Endothelial cell of umbilical vein (primary cell): ENCODE data around the gene TOP1. TPM values are rescaled to one million over a fixed set of nuclear protein-coding genes. Genes with fewer than 3 reads are reported as not detected.

Source experiments
- BruUV-seq: library from RNA; stranded (reverse); fragments of 400-500 nt; replicated peaks from 2 replicates; lab custom pipeline; 2021; lab: Mats Ljungman, UMichigan
- CTCF ChIA-PET: fragments of 300-600, 350-600 bp; sonication (Branson Sonifier 250); formaldehyde crosslinking; loops from one replicate; lab custom pipeline; 2021; ENCODE audit warnings: antibody characterized with exemption, inconsistent platforms; lab: Charles Lee
- POLR2A ChIA-PET: fragments of 300-600, 350-600 bp; sonication (Branson Sonifier 250); formaldehyde crosslinking; loops from one replicate; lab custom pipeline; 2021; ENCODE audit warnings: antibody characterized with exemption, inconsistent platforms; lab: Charles Lee
- DNase-seq: peaks from one replicate; pipeline ENCODE4 v3.0.0-alpha.2; 2011; ENCODE audit warnings: low read depth, low spot score
- FAIRE-seq: peaks from 2 replicates; lab custom pipeline; 2011; peaks lifted over from hg19 to GRCh38; lab: Jason Lieb, UNC
- H2AFZ ChIP-seq: 2 replicates; pipeline ENCODE4 v1.6.0; 2012; ENCODE audit warnings: low read depth, low read length, control low read depth, inconsistent platforms
- H3K27ac ChIP-seq: 2 replicates; pipeline ENCODE4 v1.5.1; 2011; ENCODE audit warnings: low read depth, mild to moderate bottlenecking, control low read depth, low read length, moderate library complexity; ENCODE audit not compliant: insufficient read depth
- H3K27me3 ChIP-seq, 2 experiments: 2 replicates each; pipeline versions ENCODE4 v1.6.0 to v1.6.1; 2011; ENCODE audit warnings: low read length in 2 of 2, mixed read lengths in 1 of 2; ENCODE audit not compliant: control insufficient read depth in 2 of 2, insufficient read depth in 2 of 2
- H3K36me3 ChIP-seq, 2 experiments: 2 replicates in 1 of 2; 3 replicates in 1 of 2; pipeline ENCODE4 v1.5.1; 2011; ENCODE audit warnings: low read length in 2 of 2, mild to moderate bottlenecking in 1 of 2, moderate library complexity in 1 of 2; ENCODE audit not compliant: control insufficient read depth in 2 of 2, insufficient read depth in 2 of 2; ENCODE audit errors: extremely low read depth in 1 of 2
- H3K4me1 ChIP-seq: 3 replicates; pipeline ENCODE4 v1.5.1; 2011; ENCODE audit warnings: mild to moderate bottlenecking, low read length; ENCODE audit not compliant: control insufficient read depth, insufficient read depth; ENCODE audit errors: extremely low read depth
- H3K4me2 ChIP-seq: 2 replicates; pipeline ENCODE4 v1.6.1; 2011; ENCODE audit warnings: low read length, control low read depth, mixed read lengths; ENCODE audit not compliant: insufficient read depth
- H3K4me3 ChIP-seq, 3 experiments: fragments of 200-600 bp in 1 of 3; sonication (generic), shearing (Covaris generic) in 1 of 3; replicated peaks in 1 of 3; 2 replicates each; pipeline ENCODE4 v1.5.1; 2011 to 2016; ENCODE audit warnings: control low read depth in 3 of 3, low read length in 3 of 3, mild to moderate bottlenecking in 2 of 3, inconsistent platforms in 1 of 3, low read depth in 1 of 3, moderate library complexity in 1 of 3; ENCODE audit not compliant: insufficient read depth in 1 of 3
- H3K79me2 ChIP-seq: 2 replicates; pipeline ENCODE4 v1.6.0; 2012; ENCODE audit warnings: low read length, inconsistent platforms; ENCODE audit not compliant: control insufficient read depth, insufficient read depth
- H3K9ac ChIP-seq: replicated peaks from 2 replicates; pipeline ENCODE3; 2011; ENCODE audit warnings: low read length, control low read depth; ENCODE audit not compliant: insufficient read depth; ENCODE audit errors: extremely low read depth
- H3K9me1 ChIP-seq: replicated peaks from 3 replicates; pipeline ENCODE4 v1.6.0; 2011; ENCODE audit warnings: mild to moderate bottlenecking, low read length; ENCODE audit not compliant: control insufficient read depth, insufficient read depth; ENCODE audit errors: extremely low read depth
- H3K9me3 ChIP-seq: replicated peaks from 2 replicates; pipeline ENCODE4 v1.5.1; 2012; ENCODE audit warnings: low read length, inconsistent platforms; ENCODE audit not compliant: control insufficient read depth, insufficient read depth
- H4K20me1 ChIP-seq: replicated peaks from 2 replicates; pipeline ENCODE3; 2011; ENCODE audit warnings: mild to moderate bottlenecking, low read length; ENCODE audit not compliant: control insufficient read depth, insufficient read depth; ENCODE audit errors: extremely low read depth
- EZH2 ChIP-seq: IDR thresholded peaks from 2 replicates; pipeline ENCODE4 v1.6.1; 2012; ENCODE audit warnings: borderline replicate concordance, low read depth, mild to moderate bottlenecking, moderate library complexity, low read length, inconsistent platforms; ENCODE audit not compliant: severe bottlenecking
- FOS ChIP-seq: IDR thresholded peaks from 2 replicates; pipeline ENCODE4 v1.6.1; 2011; ENCODE audit warnings: mild to moderate bottlenecking, low read length, moderate library complexity, borderline replicate concordance; ENCODE audit not compliant: insufficient read depth
- GATA2 ChIP-seq: IDR thresholded peaks from 2 replicates; pipeline ENCODE4 v1.7.0; 2011; ENCODE audit warnings: low read depth, mild to moderate bottlenecking, moderate library complexity, mixed read lengths, low read length; ENCODE audit not compliant: insufficient read length, insufficient read depth
- JUN ChIP-seq: IDR thresholded peaks from 2 replicates; pipeline ENCODE4 v1.6.1; 2011; ENCODE audit warnings: borderline replicate concordance, low read depth; ENCODE audit not compliant: insufficient read length, insufficient read depth
- MYC ChIP-seq: IDR thresholded peaks from one replicate; pipeline ENCODE4 v1.6.1; 2011; ENCODE audit warnings: mild to moderate bottlenecking, low read depth, low read length
- POLR2A ChIP-seq: IDR thresholded peaks from 2 replicates; pipeline ENCODE4 v1.6.1; 2012; ENCODE audit warnings: low read depth, mild to moderate bottlenecking, control low read depth, low read length
- POLR2AphosphoS5 ChIP-seq: IDR thresholded peaks from 2 replicates; pipeline ENCODE4 v1.6.1; 2012; ENCODE audit warnings: low read depth, mild to moderate bottlenecking, control low read depth, low read length, moderate library complexity; ENCODE audit not compliant: insufficient read depth
- dilution Hi-C: fragments of 300-500 bp; cut with MboI; formaldehyde crosslinking; loops from one replicate; pipeline ENCODE4 v1.15.0; 2019; ENCODE audit warnings: low sequenced_read_pairs; ENCODE audit not compliant: extremely low pct_ligation_motif_present
- intact Hi-C: fragments of 100-400 bp; cut with micrococcal nuclease; formaldehyde crosslinking; loops from one replicate; pipeline ENCODE4 v1.10.0; 2022
- polyA plus RNA-seq, 4 experiments: library from polyadenylated mRNA; depleted of rRNA in 3 of 4; stranded (reverse) in 3 of 4; unstranded in 1 of 4; fragments of >200 nt; gene quantifications; 2 replicates each; pipeline versions ENCODE4 v1.2.1 to v1.2.3, GENCODE V29; 2011 to 2012; ENCODE audit warnings: missing spikeins in 1 of 4
- total RNA-seq: library from RNA; stranded (reverse); gene quantifications from 2 replicates; pipeline ENCODE4 v1.2.3, GENCODE V29; 2021
- TF ChIP-seq, protein P1 (sequence below): IDR thresholded peaks from 2 replicates; pipeline ENCODE4 v1.6.1; 2011; ENCODE audit not compliant: insufficient read depth, insufficient read length
- TF ChIP-seq, protein P2 (sequence below), 2 donors: IDR thresholded peaks; 1 replicate in 1 of 2; 2 replicates in 1 of 2; pipeline ENCODE4 v1.5.1; 2011; ENCODE audit warnings: low read length in 2 of 2, mild to moderate bottlenecking in 2 of 2, moderate library complexity in 2 of 2, control low read depth in 1 of 2, inconsistent platforms in 1 of 2, low read depth in 1 of 2; ENCODE audit not compliant: insufficient read depth in 1 of 2; ENCODE audit errors: extremely low read depth in 1 of 2

Gene TOP1
- total and polyA plus RNA-seq, 2 donors (not counting 3 experiments of a cell fraction or from before 2014, with no cell fraction given): 7.0 to 77.4 TPM

DNA sequence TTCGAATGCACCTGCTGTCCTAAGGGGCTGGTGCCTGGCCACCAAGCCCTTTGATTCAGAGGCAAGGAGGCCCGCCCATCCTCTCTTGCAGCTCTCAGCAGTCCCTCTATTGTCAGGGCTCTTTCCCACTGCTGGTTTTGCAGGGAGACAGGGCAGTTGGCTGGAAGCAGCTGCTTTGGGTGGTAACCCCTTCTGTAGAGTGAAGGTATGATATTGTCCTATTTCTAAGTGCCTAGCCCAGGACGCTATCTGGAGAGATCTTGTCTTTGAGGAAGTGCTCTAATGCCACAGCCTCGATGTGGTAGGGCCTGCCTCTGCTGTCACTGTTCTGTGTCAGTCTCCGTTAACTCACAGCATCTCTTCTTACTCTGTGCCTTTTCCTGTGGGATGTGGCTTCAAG lies 114.3 kb downstream of the TOP1 start:
- TF ChIP-seq FOS (no peak), POLR2AphosphoS5 (no peak), JUN (no peak), POLR2A (no peak), EZH2 (no peak), GATA2 (no peak), MYC (no peak)
- TF ChIP-seq, protein P1, sequence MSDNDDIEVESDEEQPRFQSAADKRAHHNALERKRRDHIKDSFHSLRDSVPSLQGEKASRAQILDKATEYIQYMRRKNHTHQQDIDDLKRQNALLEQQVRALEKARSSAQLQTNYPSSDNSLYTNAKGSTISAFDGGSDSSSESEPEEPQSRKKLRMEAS: no peak
- TF ChIP-seq, protein P2, sequence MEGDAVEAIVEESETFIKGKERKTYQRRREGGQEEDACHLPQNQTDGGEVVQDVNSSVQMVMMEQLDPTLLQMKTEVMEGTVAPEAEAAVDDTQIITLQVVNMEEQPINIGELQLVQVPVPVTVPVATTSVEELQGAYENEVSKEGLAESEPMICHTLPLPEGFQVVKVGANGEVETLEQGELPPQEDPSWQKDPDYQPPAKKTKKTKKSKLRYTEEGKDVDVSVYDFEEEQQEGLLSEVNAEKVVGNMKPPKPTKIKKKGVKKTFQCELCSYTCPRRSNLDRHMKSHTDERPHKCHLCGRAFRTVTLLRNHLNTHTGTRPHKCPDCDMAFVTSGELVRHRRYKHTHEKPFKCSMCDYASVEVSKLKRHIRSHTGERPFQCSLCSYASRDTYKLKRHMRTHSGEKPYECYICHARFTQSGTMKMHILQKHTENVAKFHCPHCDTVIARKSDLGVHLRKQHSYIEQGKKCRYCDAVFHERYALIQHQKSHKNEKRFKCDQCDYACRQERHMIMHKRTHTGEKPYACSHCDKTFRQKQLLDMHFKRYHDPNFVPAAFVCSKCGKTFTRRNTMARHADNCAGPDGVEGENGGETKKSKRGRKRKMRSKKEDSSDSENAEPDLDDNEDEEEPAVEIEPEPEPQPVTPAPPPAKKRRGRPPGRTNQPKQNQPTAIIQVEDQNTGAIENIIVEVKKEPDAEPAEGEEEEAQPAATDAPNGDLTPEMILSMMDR (IDR thresholded peaks at IDR 0.05; ENCODE audit: extremely low read depth in 1 of 2, insufficient read depth in 1 of 2, low read depth in 1 of 2, low read length in 2 of 2): no peak
- Histone ChIP-seq H3K9ac (no peak overlapping the region), H4K20me1 (no peaks in the 10 kb centered on the region), H3K4me3 (no peak overlapping the region), H3K36me3 (peaks cover 0 to 4% of the 10 kb centered on the region in 2 experiments), H3K4me1 (peaks cover 80% of the 10 kb centered on the region), H3K79me2 (peaks cover 97% of the 10 kb centered on the region), H3K9me1 (no peaks in the 10 kb centered on the region), H3K27me3 (no peaks in the 10 kb centered on the region), H3K9me3 (no peaks in the 10 kb centered on the region), H3K27ac (no peak overlapping the region), H3K4me2 (no peak overlapping the region), H2AFZ (no peak overlapping the region)
- ChIA-PET CTCF (interaction anchor here (2.0 to 5.3 kb wide), 5 partner anchors 6 to 30 kb away, joined by 5 to 55 read pairs (median 19); partner anchors contain the start of gene PLCG1), POLR2A (no interaction called here)
- DNase-seq: no peak
- dilution Hi-C loops: no loop called here
- intact Hi-C loops: loop anchor here (10.0 kb wide), 1 partner anchor 552 kb away; no protein-coding TSS in a partner anchor
- FAIRE-seq: peak; percentile 40
- no TSS peak for BruUV-seq
